ENCODE measurements around the gene PTPN3.

PTPN3 gene

DNA sequence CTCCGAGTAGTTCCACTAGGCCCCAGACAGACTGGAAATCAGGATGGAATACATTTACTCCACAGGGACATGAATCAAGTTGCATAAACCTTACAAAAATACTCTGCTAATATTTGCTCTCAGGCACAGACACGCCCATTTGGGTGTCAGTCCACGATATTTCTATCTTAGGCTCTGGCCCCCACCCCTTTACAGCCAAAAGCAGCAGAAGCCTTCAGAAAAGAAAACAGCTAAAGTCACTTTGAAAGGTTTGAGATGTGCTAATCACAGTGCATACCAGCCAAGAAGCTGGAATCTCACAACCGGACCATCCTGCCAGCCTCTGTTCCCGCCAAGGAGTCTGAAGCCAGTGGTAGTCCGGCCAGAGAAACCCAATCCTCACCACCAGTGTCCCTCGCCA, 22.6 kb downstream of the PTPN3 start:
- no peak for DNase-seq

DNA sequence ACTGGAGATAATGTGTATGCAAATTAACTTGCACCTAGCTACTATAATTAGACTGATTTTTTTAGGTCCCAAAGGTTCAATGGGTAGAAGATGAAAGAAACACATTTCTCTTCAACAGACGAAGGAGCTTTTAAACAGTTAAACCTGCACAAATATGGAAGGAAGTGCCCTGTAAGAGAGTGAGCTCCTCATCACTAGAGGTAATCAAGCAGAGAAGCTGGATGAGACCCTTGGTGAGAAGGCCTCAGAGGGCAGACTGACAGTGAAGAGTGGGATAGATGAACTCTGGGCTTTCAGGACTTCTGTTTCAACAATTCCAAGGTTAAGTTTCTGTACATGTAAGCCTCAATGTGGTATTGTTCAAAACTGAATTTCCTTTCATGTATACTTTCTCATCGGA, 23.2 kb downstream of the PTPN3 start:
- DNase-seq: no peak

DNA sequence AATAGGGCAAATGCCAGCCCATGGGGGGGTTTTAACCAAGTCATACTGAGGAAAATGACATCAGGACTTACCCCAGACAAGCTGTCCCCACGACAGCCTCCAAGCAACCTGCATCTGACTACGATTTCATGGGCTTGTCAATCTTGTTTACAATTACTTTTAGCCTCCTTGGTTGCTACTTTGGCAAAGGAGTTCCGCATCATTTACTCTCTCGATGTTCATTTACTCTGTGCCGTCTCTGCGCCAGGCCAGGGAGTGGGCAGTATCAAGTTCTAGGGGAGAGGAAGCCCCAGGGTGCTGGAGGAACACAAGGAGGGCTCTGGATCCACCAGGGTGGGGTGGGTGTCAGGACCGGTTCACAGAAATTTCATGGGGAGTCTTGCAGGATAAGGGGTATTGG, 23.9 kb downstream of the PTPN3 start:
- no peak for DNase-seq

DNA sequence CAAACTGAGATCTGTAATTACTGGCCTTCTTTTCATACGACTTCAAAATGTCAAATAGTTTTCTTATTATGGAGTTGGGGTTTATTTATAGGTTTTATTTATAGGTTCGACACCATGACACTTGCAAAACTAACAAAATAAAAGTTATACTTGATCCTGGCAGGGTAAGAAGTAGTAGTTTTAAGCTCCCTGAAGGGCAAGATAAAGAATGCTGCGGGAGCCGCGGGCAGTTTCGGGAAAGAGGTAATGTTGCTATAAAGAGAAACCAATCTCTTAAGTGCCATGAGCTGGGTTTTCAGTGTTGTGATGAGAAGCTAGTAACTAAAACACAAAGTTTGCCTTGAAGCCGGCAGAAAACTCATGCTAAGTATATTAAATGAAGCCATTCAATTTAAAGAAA, 24.8 kb downstream of the PTPN3 start:
- DNase-seq: no peak

DNA sequence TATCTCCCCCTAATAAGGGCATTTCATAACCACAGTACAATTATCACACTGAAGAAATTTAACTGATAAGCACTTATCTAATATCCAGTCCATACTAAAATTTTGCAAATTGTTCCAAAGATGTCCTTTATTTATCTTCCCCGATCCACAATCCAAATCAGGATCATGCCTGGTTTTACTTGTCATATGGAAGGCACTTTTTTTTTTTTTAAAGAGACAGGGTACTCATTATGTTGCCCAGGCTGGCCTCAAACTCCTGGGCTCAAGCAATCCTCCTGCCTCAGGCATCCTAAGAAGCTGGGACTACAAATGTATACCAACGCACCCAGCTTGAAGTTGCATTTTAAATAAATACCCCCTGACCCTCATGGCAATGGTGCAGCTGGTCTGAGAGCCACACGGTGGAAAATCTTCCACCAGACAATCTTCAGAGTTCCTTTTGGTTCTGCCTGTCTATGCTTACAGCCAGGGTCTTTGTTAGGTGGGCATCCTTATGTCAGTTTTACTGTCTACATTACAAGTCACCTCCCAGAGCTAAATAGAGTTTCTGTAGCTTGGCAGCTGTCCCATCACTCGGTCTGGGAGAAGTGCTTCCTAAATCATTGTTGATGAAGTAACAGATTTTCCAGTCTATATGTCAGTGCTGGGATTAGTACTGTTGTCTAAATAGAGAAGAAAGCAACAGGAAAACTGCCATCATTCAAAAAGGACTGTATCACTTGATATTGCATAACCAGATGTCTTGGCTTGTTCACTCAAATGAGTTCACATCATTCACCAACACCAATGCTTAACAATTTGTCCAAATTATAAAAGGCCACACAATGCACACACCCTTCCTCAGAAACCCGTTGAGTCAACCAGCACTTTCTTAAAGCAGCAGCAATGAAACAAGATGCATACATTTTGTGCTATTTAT, 26.4 kb downstream of the PTPN3 start:
- DNase-seq: no peak

DNA sequence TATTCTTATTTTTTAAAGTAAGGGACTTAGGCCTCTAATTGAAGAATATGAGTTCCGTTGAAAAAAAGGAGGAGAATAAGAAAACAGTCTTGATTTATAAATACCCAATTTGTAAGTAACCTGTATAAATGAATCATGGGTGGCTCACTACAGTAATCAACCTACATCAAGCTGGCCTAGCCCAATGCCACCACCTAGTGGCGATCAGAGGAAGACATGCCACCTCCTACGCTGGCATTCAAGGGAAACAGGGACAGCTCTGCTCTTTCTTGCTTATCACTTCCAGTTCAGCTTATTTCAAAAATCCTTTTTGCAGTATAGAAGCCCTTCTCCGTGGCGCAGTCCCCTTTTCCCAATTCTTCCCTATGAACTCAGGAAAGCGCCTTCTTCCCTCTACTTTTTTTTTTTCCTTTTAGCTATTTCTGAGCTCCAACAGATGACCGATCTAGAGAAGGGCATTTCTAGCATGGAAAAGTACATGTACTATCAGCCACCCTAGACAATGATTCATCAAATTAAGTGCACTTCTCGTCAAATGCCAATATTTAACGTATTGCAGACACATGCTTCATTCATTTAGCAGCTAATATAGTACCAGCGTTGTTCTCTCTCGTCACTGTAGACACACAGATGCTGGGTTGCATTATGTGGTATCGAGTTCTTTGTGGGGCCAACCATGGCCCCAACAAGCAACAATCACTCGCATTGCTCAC, 28.3 kb downstream of the PTPN3 start:
- DNase-seq: peak; percentile 48

DNA sequence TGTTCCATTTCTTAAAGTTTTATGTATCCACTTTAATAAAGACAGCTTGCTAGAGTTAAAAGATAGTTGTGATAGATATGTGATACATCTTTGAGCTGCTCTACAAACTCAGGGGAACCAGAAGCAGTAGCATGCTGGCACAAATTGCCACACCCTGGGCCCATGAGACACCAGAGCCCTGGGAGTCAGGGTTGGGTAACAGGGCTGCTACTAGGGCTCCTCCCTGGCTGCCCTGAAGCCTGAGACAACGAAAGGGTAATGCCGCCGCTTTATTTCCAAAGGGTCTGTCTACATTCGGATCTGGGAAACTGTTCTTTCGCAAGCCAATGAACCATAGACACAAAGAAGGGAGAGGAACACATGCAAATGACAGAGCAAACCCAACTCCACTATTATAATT, 29.2 kb downstream of the PTPN3 start:
- no peak for DNase-seq

DNA sequence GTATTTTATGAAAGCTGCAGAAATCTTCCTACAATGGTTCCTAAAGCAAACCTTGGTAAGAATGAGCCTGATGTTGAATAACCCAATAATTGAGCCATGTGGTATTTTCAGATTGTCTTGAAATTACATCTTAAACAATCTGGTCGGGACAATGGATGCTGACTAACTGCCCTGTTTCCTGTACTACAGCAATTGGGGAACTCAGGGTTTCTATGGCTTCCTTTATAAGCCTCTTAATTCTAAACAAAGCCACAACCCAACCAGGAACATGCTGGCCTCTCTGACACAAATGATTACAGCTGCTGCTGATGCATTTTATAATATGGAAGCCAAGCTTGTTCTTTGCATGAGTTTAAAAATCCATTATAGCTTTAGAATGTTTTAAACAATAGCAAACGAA, 30.2 kb downstream of the PTPN3 start:
- no peak for DNase-seq

DNA sequence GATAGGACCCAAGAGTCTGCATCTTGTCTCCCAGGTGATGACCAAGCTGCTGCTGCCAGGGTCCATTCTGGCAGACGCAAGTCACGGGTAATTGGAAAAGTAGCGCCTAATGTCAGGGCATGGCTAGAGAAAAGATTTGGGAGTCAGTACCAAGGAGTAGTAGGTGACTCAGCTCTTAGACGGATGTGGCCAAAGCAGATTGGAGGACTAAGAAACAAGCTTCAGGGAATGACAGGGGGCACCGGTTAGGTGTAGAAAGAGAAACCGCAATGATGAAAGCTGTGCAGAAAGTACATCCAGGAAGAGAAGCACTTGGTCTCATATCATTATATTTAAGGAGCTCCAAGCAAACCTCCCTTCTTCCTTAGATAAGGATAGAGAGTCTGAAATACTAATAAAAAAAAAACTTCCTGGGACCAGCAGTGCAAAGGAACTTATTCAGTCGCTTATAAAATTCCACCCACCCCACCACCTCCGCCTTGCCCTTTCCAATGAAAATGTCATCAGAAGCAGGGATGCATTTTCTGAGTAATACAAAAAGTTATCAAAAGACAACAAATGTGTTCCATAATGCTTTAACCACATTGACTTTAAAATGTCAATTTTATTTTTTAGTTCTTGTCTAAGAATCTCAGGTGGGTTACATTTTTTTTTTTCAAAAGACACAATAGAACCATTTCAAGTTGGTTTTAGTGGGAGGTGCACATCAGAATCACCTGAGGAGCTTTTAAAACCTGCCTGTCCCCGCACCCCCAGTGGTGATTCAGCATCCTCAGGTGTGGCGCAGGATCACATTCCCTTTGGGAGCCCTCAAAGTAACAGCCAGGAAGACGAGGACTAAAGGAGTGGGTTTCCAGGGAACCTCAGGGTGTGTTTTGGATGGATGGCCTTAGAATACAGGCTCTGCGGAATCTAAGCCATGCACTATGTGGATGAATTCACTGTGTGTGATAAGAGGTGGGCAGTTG, 31.2 kb downstream of the PTPN3 start:
- no peak for DNase-seq

DNA sequence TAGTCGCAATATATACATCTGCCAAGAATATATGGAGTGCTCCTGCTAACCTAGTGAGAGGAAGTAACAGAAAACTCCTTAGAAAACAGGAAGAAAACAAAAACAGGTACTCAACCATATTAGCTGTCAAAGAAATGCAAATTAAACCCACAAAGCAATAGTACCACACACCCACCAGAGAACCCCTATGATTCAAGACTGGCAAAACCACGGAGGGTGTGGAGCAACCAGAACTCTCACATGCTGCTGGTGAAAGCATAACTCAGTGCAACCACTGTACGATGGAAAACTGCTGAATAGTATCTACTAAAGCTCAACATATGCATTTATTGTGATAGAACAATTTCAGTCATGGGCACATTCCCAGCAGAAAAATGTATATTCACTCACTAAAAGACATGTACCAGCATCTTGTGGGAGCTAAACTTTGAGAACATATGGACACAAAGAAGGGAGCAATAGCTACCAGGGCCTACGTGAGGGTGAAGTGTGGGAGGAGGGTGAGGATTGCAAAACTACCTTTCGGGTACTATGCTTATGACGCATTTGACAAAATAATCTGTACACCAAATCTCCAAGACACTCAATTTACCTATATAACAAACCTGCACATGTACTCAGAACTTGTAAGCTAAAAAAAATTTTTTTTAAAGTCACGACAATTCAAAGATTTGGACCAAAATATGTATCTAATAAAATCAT, 34.0 kb downstream of the PTPN3 start:
- DNase-seq: no peak

DNA sequence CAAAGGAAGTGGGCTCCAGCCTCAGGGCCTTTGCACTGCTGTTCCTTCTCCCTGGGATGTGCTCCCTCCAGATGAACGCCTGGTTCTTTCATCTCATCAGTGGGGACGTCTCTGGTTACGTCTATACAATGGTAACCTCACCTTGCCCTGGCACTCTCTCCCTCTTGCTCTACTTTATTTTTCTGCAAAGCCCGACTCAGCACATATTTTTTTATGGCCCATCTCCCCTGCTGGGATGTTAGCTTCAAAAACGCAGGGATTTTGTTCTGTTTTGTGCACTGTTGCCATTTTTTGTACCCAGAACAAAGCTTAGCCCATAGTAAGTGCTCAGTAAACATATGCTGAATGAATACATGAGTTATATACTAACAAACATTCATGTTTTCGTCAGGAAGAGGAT, 37.5 kb downstream of the PTPN3 start:
- DNase-seq: no peak

DNA sequence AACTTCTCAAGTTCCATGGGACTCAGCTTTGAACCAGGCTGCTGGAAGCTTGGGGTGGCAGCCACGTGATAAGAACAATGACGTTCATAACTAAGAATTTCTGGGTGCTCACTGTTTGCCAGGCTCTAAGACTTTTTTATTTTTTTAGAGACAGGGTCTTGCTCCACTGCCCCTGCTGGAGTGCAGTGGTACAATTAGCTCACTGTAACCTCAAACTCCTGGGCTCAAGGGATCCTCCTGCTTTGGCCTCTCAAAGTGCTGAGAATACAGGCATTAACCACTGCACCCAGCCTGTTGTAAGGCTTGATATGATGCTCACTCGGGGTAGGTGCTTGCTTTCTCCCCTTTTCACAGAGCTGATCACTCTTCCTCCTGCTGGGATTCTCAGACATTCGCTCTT, 38.7 kb downstream of the PTPN3 start:
- no peak for DNase-seq

DNA sequence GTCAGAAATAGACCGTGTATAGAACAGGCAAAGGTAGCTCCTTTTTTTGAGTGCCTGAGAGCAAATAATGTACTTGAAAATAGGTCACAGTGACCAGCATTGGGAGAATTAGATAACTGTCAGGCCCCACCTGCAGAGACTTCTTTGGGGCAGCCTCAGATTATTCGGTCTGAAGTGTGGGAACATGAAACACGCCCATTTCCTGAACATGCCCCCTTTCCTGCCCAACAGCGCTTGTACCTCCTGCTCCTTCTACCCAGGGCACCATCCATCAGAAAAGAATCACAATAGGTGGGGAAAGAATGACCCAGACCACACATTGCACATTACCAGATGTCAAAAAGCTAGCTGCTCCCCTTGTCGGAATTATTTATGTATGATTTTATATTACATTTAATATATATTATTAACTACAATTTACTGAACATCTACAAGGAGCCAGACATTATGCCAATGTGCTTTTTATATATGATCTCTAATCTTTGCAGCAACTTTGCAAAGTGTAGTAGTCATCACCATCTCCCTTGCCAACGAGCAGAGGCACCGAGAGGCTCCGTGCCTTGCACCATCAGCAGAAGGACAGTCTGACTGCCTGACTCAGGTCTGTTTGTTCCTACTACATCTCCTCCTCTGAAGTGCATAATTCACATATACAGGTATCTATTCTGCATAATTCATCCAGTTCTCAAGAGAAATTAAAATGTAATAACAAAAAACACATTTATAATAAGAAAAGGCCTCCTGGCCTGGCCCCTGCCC, 39.5 kb downstream of the PTPN3 start:
- no peak for DNase-seq

DNA sequence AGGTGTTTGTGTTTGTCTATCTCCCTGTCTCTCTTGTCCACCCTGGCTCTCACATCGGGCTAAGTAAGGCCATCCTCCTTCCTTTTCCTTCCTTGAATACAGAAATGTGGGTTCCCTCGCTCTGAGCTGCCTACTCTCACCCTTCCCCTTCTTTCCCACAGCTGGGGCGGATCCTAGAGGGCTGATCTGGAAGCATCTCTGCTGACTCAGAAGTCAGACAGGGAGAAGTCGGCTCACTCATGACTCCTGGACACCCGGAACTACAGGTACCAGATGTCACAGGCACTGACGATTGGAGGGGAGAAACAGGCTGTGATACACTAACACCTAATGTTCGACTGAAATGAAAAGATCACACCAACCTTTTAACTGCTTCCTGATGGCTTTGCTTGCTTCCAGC, 41.3 kb downstream of the PTPN3 start:
- no peak for DNase-seq

DNA sequence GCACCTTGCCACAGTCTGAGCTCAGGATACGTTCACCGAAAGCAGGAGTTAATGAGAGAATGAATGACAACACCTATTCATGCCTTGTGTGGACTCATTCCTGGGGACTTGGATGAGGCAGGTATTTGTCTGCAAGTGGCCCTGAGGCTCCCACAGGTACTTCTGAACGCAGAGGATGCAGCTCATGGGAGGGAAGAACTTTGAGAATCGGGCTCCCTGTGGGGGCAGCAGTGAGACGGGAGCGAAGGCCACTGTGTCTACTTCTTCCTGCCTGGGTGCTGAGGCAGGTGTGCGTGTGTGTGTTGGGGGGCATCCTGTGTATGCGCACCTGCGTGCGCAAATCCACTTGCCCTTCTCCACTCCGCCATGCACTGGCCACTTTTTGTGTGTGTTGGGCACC, 42.2 kb downstream of the PTPN3 start:
- DNase-seq: no peak

DNA sequence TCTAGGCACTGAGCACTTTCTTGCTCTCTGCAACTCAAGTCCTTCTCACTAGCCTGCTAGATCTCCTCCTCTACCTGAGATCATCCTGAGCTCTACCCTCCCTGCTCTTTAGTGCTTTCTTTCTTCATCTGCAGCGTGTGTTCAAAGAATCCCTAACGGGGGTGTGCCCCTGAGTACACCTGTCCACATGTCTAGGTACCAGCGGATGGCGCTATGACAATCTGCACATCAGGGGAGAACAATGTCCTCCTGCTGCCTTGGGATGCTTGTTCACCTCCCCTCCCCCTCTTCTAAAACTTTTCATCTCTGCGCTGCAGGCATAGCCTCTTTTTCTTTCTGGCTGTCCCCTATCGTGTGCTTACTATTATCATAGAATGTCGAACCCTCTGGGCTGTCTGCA, 42.7 kb downstream of the PTPN3 start:
- no peak for DNase-seq

DNA sequence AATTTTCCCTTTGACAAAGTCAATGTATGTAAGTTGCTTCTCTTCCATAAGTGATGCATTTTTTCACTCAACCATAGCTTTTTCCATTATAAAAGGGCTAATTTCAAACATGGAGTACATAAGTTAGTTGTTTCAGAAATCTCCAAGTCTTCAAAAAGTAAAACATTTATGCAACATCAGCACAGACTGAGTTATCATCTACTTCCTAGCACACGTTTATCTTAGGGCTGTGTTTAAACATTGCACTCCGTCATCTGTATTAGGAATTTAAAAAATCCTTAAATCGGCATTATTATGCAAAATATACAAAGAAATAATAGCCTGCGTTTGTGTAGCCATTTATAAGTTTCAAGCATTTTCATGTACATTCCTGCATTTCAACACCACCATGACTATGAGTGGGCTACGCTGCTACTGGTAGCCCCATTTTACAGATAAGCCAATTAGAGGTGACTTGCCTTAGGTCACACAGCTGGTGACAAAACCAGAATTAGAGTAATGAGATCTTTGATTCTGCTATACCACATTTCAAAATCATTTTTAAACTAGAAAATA, 43.4 kb downstream of the PTPN3 start:
- no peak for DNase-seq

DNA sequence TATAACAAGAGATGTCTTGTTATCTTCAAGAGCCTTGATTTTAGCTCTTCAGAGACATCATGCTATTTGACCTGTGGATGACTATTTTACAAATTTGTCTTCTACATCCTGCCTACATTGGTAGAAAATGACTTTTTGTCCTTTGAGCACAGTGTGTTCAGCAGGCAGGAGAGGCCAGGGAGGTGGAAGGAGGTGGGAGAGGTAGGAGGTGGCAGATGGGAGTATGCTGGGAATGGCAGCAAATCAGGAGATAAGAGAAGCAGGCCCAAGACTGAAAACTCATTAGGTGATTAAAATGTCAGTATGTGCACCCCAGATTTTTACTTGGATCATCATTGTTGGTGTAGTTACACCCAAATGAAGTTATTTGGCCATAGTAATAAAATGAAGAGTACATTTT, 44.1 kb downstream of the PTPN3 start:
- no peak for DNase-seq

DNA sequence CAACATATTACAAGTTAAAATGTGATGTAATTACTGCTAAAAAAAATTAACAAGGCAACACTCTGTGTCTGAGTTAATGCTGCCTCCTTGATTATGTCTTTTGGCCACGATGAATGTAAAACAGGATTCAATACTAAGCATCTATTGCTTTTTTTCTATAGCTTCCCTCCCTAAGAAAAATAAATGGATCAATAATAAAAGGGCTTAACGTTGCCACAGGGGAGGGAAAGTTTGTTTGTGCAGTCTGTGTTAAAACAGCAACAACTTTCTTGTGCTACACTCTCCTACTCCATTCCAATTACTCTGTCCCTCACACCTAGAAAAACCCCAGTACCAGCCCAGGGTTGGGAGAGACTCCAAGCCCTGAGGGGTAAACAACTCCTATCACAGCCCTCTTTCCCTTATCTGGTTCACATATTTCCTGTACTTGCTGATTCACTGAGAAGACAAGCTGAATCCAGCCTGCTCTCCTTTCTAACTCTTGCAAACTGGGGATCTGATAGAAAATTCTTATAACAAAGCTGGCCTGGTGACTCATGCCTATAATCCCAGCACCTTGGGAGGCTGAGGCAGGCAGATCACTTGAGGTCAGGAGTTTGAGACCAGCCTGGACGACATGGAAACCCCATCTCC, 44.8 kb downstream of the PTPN3 start:
- DNase-seq: no peak

DNA sequence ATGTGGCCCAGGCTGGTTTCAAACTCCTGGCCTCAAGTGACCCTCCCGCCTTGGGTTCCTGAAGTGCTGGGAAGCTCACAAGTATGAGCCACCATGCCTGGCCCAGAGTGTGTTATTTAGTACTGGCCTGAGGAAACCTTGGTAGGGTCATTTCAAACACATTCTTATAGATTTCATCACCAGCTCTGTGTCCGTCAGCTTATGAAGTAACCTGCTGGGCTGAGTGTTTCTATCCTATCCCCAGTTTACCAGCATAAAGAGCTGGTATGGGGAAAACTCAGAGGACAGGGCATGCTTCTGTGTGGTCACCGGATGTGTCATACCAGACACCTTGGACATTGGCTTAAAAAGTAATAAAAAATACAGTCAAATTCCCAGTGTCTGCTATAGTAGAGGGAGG, 45.3 kb downstream of the PTPN3 start:
- DNase-seq: no peak
